ENCODE results near the gene PRMT7. TPM values are rescaled to one million over a fixed set of nuclear protein-coding genes. Genes with fewer than 3 reads are reported as not detected.

Gene PRMT7
- total and polyA plus RNA-seq, 2 donors from 2014 or later: 20.4 to 33.7 TPM

- H3K4me1 ChIP-seq (ENCODE audit: control insufficient read depth in 2 of 3, insufficient read depth in 2 of 3, low read depth in 1 of 3, low read length in 3 of 3): peaks cover 0 to 5% (median 4%) of the 10 kb centered on the region in 3 donors
- no peak for DNase-seq
- H3K9me3 ChIP-seq (ENCODE audit: control insufficient read depth in 2 of 3, insufficient read depth in 1 of 3, low read length in 3 of 3): no peaks in the 10 kb centered on the region
- TF ChIP-seq CTCF (IDR thresholded peaks at IDR 0.05; ENCODE audit: borderline replicate concordance, extremely low read depth, insufficient read depth): no peak
- peak overlapping the region; percentile 1 to 53 for H3K27ac ChIP-seq (ENCODE audit: low read depth in 2 of 2, low read length in 2 of 2)
- no peak for FAIRE-seq
- no peak overlapping the region for H3K4me3 ChIP-seq (ENCODE audit: low read length in 3 of 3)
- peaks cover 0 to 7% (median 0%) of the 10 kb centered on the region in 3 donors for H3K36me3 ChIP-seq (ENCODE audit: control insufficient read depth in 2 of 3, insufficient read depth in 3 of 3, low read length in 3 of 3)
- intact Hi-C loops (cut with DNase I): no loop called here
- H3K27me3 ChIP-seq (ENCODE audit: control insufficient read depth, insufficient read depth, low read length): no peaks in the 10 kb centered on the region
- peak overlapping the region in 1 of 3 donors; percentile 2 for H3K9ac ChIP-seq (ENCODE audit: low read length in 3 of 3)
Measured at GRCh38 chr16:68275611-68276191, 35.1 kb upstream of the PRMT7 start.

GRCh38 chr16:68276223-68276622 lies 34.6 kb upstream of the PRMT7 start:
- H3K27ac ChIP-seq (ENCODE audit: low read depth in 2 of 2, low read length in 2 of 2): peak overlapping the region in 1 of 2 donors; percentile 53
- H3K4me3 ChIP-seq (ENCODE audit: low read length in 3 of 3): no peak overlapping the region
- TF ChIP-seq CTCF (IDR thresholded peaks at IDR 0.05; ENCODE audit: borderline replicate concordance, extremely low read depth, insufficient read depth): no peak
- FAIRE-seq (no peak), DNase-seq (no peak)
- peaks cover 0 to 5% (median 4%) of the 10 kb centered on the region in 3 donors for H3K4me1 ChIP-seq (ENCODE audit: control insufficient read depth in 2 of 3, insufficient read depth in 2 of 3, low read depth in 1 of 3, low read length in 3 of 3)
- H3K9ac ChIP-seq (ENCODE audit: low read length in 3 of 3): peak overlapping the region in 1 of 3 donors; percentile 2
- no peaks in the 10 kb centered on the region for H3K27me3 ChIP-seq (ENCODE audit: control insufficient read depth, insufficient read depth, low read length)
- intact Hi-C loops (cut with DNase I): no loop called here
- H3K36me3 ChIP-seq (ENCODE audit: control insufficient read depth in 2 of 3, insufficient read depth in 3 of 3, low read length in 3 of 3): peaks cover 0 to 7% (median 0%) of the 10 kb centered on the region in 3 donors
- H3K9me3 ChIP-seq (ENCODE audit: control insufficient read depth in 2 of 3, insufficient read depth in 1 of 3, low read length in 3 of 3): no peaks in the 10 kb centered on the region

GRCh38 chr16:68279726-68280558 lies 30.9 kb upstream of the PRMT7 start:
- H3K9me3 ChIP-seq (ENCODE audit: control insufficient read depth in 2 of 3, insufficient read depth in 1 of 3, low read length in 3 of 3): no peaks in the 10 kb centered on the region
- H3K27ac ChIP-seq (ENCODE audit: low read depth in 2 of 2, low read length in 2 of 2): no peak overlapping the region
- H3K4me3 ChIP-seq (ENCODE audit: low read length in 3 of 3): no peak overlapping the region
- FAIRE-seq: no peak
- peaks cover 0 to 8% (median 4%) of the 10 kb centered on the region in 3 donors for H3K4me1 ChIP-seq (ENCODE audit: control insufficient read depth in 2 of 3, insufficient read depth in 2 of 3, low read depth in 1 of 3, low read length in 3 of 3)
- H3K36me3 ChIP-seq (ENCODE audit: control insufficient read depth in 2 of 3, insufficient read depth in 3 of 3, low read length in 3 of 3): no peaks in the 10 kb centered on the region
- no peaks in the 10 kb centered on the region for H3K27me3 ChIP-seq (ENCODE audit: control insufficient read depth, insufficient read depth, low read length)
- no peak for DNase-seq
- no peak overlapping the region for H3K9ac ChIP-seq (ENCODE audit: low read length in 3 of 3)
- intact Hi-C loops (cut with DNase I): no loop called here
- no peak for TF ChIP-seq CTCF (IDR thresholded peaks at IDR 0.05; ENCODE audit: borderline replicate concordance, extremely low read depth, insufficient read depth)
